H1 (cell line): Measurements from ENCODE around the gene BCAM. TPM values are rescaled to one million over a fixed set of nuclear protein-coding genes. Genes with fewer than 3 reads are reported as not detected.

Experiments used
- CTCF ChIA-PET: fragments of 300-600 bp; sonication (Branson Sonifier 250); formaldehyde crosslinking; loops from one replicate; lab custom pipeline; 2021; ENCODE audit not compliant: partially characterized antibody; lab: Charles Lee
- POLR2A ChIA-PET: fragments of 300-600 bp; sonication (Branson Sonifier 250); formaldehyde crosslinking; loops from one replicate; lab custom pipeline; 2021; ENCODE audit warnings: inconsistent platforms; ENCODE audit not compliant: partially characterized antibody; lab: Charles Lee
- DNase-seq, 2 experiments: peaks; one replicate each; pipeline versions ENCODE4 v3.0.0 to v3.0.0-alpha.2; 2010 to 2022; ENCODE audit warnings: low spot score in 2 of 2, low read depth in 1 of 2, mixed read lengths in 1 of 2
- FAIRE-seq: peaks from 2 replicates; lab custom pipeline; 2011; peaks lifted over from hg19 to GRCh38; lab: Jason Lieb, UNC
- H2AFZ ChIP-seq: 2 replicates; pipeline ENCODE4 v1.8.1; 2012; ENCODE audit warnings: low read length, inconsistent platforms
- H2AK5ac ChIP-seq: 2 replicates; pipeline ENCODE4 v1.6.1; 2013; ENCODE audit warnings: low read depth, low read length
- H2BK120ac ChIP-seq: replicated peaks from 2 replicates; pipeline ENCODE3; 2013; ENCODE audit warnings: low read depth, low read length, inconsistent platforms
- H2BK12ac ChIP-seq: 2 replicates; pipeline ENCODE4 v1.6.1; 2013; ENCODE audit warnings: low read depth, low read length
- H2BK15ac ChIP-seq: 2 replicates; pipeline ENCODE4 v1.6.1; 2013; ENCODE audit warnings: low read length
- H2BK20ac ChIP-seq: 2 replicates; pipeline ENCODE4 v1.6.1; 2013; ENCODE audit warnings: low read length
- H2BK5ac ChIP-seq: 2 replicates; pipeline ENCODE4 v1.6.1; 2013; ENCODE audit warnings: low read depth, low read length
- H3K14ac ChIP-seq: 2 replicates; pipeline ENCODE4 v1.6.1; 2013; ENCODE audit warnings: inconsistent platforms; ENCODE audit not compliant: insufficient read length
- H3K18ac ChIP-seq: 2 replicates; pipeline ENCODE4 v1.6.1; 2013; ENCODE audit warnings: low read length; ENCODE audit errors: extremely low read depth
- H3K23ac ChIP-seq: 2 replicates; pipeline ENCODE4 v1.6.1; 2013; ENCODE audit warnings: inconsistent platforms; ENCODE audit not compliant: insufficient read length
- H3K23me2 ChIP-seq: 2 replicates; pipeline ENCODE4 v1.6.1; 2013; ENCODE audit warnings: low read depth, low read length
- H3K27ac ChIP-seq: 2 replicates; pipeline ENCODE4 v1.6.1; 2011; ENCODE audit warnings: low read depth, low read length, inconsistent platforms
- H3K27me3 ChIP-seq, 4 experiments: replicated peaks in 1 of 4; 1 replicate in 1 of 4; 2 replicates in 3 of 4; pipeline versions ENCODE4 v1.6.1 to v1.8.1; 2011 to 2013; ENCODE audit warnings: low read length in 3 of 4, mild to moderate bottlenecking in 3 of 4, inconsistent platforms in 2 of 4, mixed read lengths in 2 of 4, moderate library complexity in 1 of 4; ENCODE audit not compliant: control insufficient read depth in 3 of 4, insufficient read depth in 3 of 4; ENCODE audit errors: extremely low read depth in 1 of 4
- H3K36me3 ChIP-seq, 4 experiments: 2 replicates each; pipeline versions ENCODE4 v1.6.1 to v1.8.1; 2011 to 2013; ENCODE audit warnings: mild to moderate bottlenecking in 4 of 4, low read length in 3 of 4, moderate library complexity in 2 of 4, control low read depth in 1 of 4, inconsistent platforms in 1 of 4; ENCODE audit not compliant: insufficient read depth in 4 of 4, control insufficient read depth in 2 of 4
- H3K4ac ChIP-seq: replicated peaks from 2 replicates; pipeline ENCODE3; 2013; ENCODE audit warnings: low read length, low read depth, mixed read lengths, inconsistent platforms; ENCODE audit not compliant: insufficient read length
- H3K4me1 ChIP-seq, 4 experiments: replicated peaks in 1 of 4; 1 replicate in 1 of 4; 2 replicates in 3 of 4; pipeline versions ENCODE4 v1.6.1 to v1.8.1; 2011 to 2013; ENCODE audit warnings: low read length in 3 of 4, inconsistent platforms in 2 of 4, mixed read lengths in 1 of 4; ENCODE audit not compliant: insufficient read depth in 4 of 4, control insufficient read depth in 3 of 4
- H3K4me2 ChIP-seq, 2 experiments: 2 replicates each; pipeline versions ENCODE4 v1.6.1 to v1.8.1; 2011 to 2013; ENCODE audit warnings: low read depth in 2 of 2, low read length in 2 of 2, control low read depth in 1 of 2, inconsistent platforms in 1 of 2, mild to moderate bottlenecking in 1 of 2; ENCODE audit not compliant: insufficient read depth in 1 of 2
- H3K4me3 ChIP-seq, 4 experiments: fragments of 200-600, 300-600 bp in 1 of 4; sonication (generic), shearing (Covaris generic), sonication (Bioruptor Twin) in 1 of 4; 2 replicates each; pipeline versions ENCODE4 v1.5.1 to v1.8.1; 2011 to 2016; ENCODE audit warnings: low read length in 4 of 4, low read depth in 3 of 4, control low read depth in 2 of 4, inconsistent platforms in 2 of 4, mild to moderate bottlenecking in 2 of 4, mixed read lengths in 1 of 4, moderate library complexity in 1 of 4; ENCODE audit not compliant: insufficient read depth in 2 of 4; ENCODE audit errors: extremely low read depth in 1 of 4
- H3K56ac ChIP-seq: replicated peaks from 2 replicates; pipeline ENCODE3; 2013; ENCODE audit warnings: low read depth, mild to moderate bottlenecking, mixed read lengths, low read length, inconsistent platforms; ENCODE audit not compliant: insufficient read length
- H3K79me1 ChIP-seq: 2 replicates; pipeline ENCODE4 v1.6.1; 2013; ENCODE audit warnings: low read depth, low read length, control low read depth
- H3K79me2 ChIP-seq, 2 experiments: 2 replicates each; pipeline versions ENCODE4 v1.6.1 to v1.8.1; 2012 to 2013; ENCODE audit warnings: low read length in 2 of 2, mild to moderate bottlenecking in 2 of 2, inconsistent platforms in 1 of 2; ENCODE audit not compliant: insufficient read depth in 2 of 2, control insufficient read depth in 1 of 2
- H3K9ac ChIP-seq, 4 experiments: replicated peaks in 1 of 4; 1 replicate in 1 of 4; 2 replicates in 3 of 4; pipeline versions ENCODE4 v1.6.1 to v1.8.1; 2011 to 2013; ENCODE audit warnings: low read depth in 3 of 4, low read length in 3 of 4, control low read depth in 2 of 4, mild to moderate bottlenecking in 2 of 4, moderate library complexity in 2 of 4, inconsistent platforms in 1 of 4; ENCODE audit errors: extremely low read depth in 1 of 4
- H3K9me3 ChIP-seq, 2 experiments: 2 replicates each; pipeline versions ENCODE4 v1.6.1 to v1.8.1; 2012 to 2013; ENCODE audit warnings: mild to moderate bottlenecking in 2 of 2, moderate library complexity in 2 of 2, control low read depth in 1 of 2, inconsistent platforms in 1 of 2, low read depth in 1 of 2, low read length in 1 of 2, mixed read lengths in 1 of 2; ENCODE audit not compliant: insufficient read depth in 2 of 2
- H4K20me1 ChIP-seq, 2 experiments: replicated peaks in 1 of 2; 2 replicates each; pipeline versions ENCODE3 to v1.8.1; 2011 to 2013; ENCODE audit warnings: inconsistent platforms in 2 of 2, low read length in 2 of 2, mild to moderate bottlenecking in 1 of 2; ENCODE audit not compliant: insufficient read depth in 2 of 2, control insufficient read depth in 1 of 2
- H4K5ac ChIP-seq: 2 replicates; pipeline ENCODE4 v1.6.1; 2013; ENCODE audit warnings: low read length, low read depth, mixed read lengths, inconsistent platforms; ENCODE audit not compliant: insufficient read length
- H4K8ac ChIP-seq: 2 replicates; pipeline ENCODE4 v1.8.0; 2013; ENCODE audit warnings: mild to moderate bottlenecking, moderate library complexity, low read length, inconsistent platforms; ENCODE audit not compliant: insufficient read depth; ENCODE audit errors: extremely low read depth
- H4K91ac ChIP-seq: replicated peaks from 2 replicates; pipeline ENCODE3; 2013; ENCODE audit warnings: low read length, mixed read lengths, inconsistent platforms; ENCODE audit not compliant: insufficient read length
- CBX5 ChIP-seq: fragments of 300-800, 300-1000 bp; sonication (generic); IDR thresholded peaks from 2 replicates; pipeline ENCODE4 v1.7.1; 2016; ENCODE audit warnings: antibody characterized with exemption, low read length, low read depth
- HDAC2 ChIP-seq, 2 experiments: fragments of 300-600 bp in 1 of 2; sonication (generic) in 1 of 2; IDR thresholded peaks; 2 replicates each; pipeline ENCODE4 v1.6.1; 2011 to 2012; ENCODE audit warnings: low read depth in 2 of 2, low read length in 2 of 2, mild to moderate bottlenecking in 2 of 2, moderate library complexity in 2 of 2, borderline replicate concordance in 1 of 2, inconsistent platforms in 1 of 2
- KDM5A ChIP-seq: fragments of 200-600 bp; IDR thresholded peaks from 2 replicates; pipeline ENCODE4 v1.7.1; 2012; ENCODE audit warnings: mild to moderate bottlenecking, low read length, inconsistent platforms, mixed read lengths
- MAFK ChIP-seq: IDR thresholded peaks from 2 replicates; pipeline ENCODE4 v1.6.1; 2012; ENCODE audit warnings: low read depth, mild to moderate bottlenecking, improper control_type of control experiment, low read length
- PHF8 ChIP-seq: fragments of 200-600 bp; sonication (generic); conservative IDR thresholded peaks from 2 replicates; pipeline ENCODE4 v1.7.1; 2012; ENCODE audit warnings: low read depth, mild to moderate bottlenecking, inconsistent platforms, low read length, moderate library complexity
- SAP30 ChIP-seq: fragments of 300-600 bp; sonication (generic); IDR thresholded peaks from 2 replicates; pipeline ENCODE4 v1.7.1; 2012; ENCODE audit warnings: low read length, moderate library complexity, mild to moderate bottlenecking, inconsistent platforms; ENCODE audit not compliant: insufficient read depth, insufficient replicate concordance
- SIX5 ChIP-seq: IDR thresholded peaks from 2 replicates; pipeline ENCODE4 v1.6.1; 2011; ENCODE audit warnings: mild to moderate bottlenecking, low read depth, low read length
- SP2 ChIP-seq: IDR thresholded peaks from 2 replicates; pipeline ENCODE4 v1.6.1; 2012; ENCODE audit warnings: mild to moderate bottlenecking, low read length, inconsistent platforms
- TEAD4 ChIP-seq: IDR thresholded peaks from 2 replicates; pipeline ENCODE4 v1.6.1; 2012; ENCODE audit warnings: low read depth, low read length, inconsistent platforms, mixed read lengths
- WGBS, 2 experiments: shearing (Covaris generic) in 1 of 2; methylation state at CpG; one replicate each; pipeline versions ENCODE4 v1.1.6 to v1.1.7; 2013 to 2015; ENCODE audit warnings: low lambda C conversion rate in 2 of 2, mixed read lengths in 2 of 2, inconsistent platforms in 1 of 2, low coverage in 1 of 2, missing lambda C conversion rate in 1 of 2; ENCODE audit not compliant: insufficient replicate concordance in 2 of 2, insufficient coverage in 1 of 2, insufficient read length in 1 of 2; ENCODE audit errors: extremely low coverage in 1 of 2, missing lambda C conversion rate in 1 of 2; 5-methylcytosine and 5-hydroxymethylcytosine counted together
- polyA plus RNA-seq, 7 experiments: library from polyadenylated mRNA; depleted of rRNA in 3 of 7; stranded (reverse) in 5 of 7; unstranded in 2 of 7; fragments of >200 nt in 5 of 7; fragments of 200-250 nt in 2 of 7; gene quantifications; 1 replicate in 5 of 7; 2 replicates in 1 of 7; 4 replicates in 1 of 7; pipeline versions ENCODE4 v1.2.1 to v1.2.3, GENCODE V29; 2011 to 2013; ENCODE audit warnings: missing spikeins in 2 of 7, mixed read lengths in 2 of 7
- total RNA-seq: library from RNA; stranded (reverse); fragmentation: NEBNext Ultra II Directional; extraction: Animal tissue kit (Norgen Biotek cat#: 25700); gene quantifications from 2 replicates; pipeline ENCODE4 v1.2.1, GENCODE V29; 2021

Gene BCAM
- total and polyA plus RNA-seq, 2 of the 8 experiments (the other 6 are each of a cell fraction or from before 2014, with no cell fraction given), result 32.5 to 81.4 TPM

DNA sequence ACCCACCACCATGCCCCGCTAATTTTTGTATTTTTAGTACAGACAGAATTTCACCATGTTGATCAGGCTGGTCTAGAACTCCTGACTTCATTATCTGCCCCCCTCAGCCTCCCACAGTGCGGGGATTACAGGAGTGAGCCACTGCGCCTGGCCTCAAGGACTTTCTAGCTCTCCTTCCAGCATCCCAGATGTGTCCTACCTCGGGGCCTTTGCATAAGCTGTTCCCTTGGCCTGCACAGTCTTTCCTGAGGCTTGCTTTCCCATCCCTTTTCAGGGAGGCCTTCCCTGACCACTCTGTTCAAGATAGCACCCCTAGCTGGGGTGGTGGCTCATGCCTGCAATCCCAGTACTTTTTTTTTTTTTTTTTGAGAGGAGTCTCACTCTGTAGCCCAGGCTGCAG, 14.3 kb upstream of the BCAM start:
- H4K8ac ChIP-seq, result no peak overlapping the region
- no peaks in the 10 kb centered on the region for H3K9me3 ChIP-seq
- no peak overlapping the region for H2BK20ac ChIP-seq
- no peak overlapping the region for H3K4me3 ChIP-seq
- no peaks in the 10 kb centered on the region for H3K79me2 ChIP-seq
- H2BK12ac ChIP-seq, result no peak overlapping the region
- no peaks in the 10 kb centered on the region for H3K79me1 ChIP-seq
- H3K36me3 ChIP-seq, result peaks cover 2 to 23% (median 9%) of the 10 kb centered on the region in 4 experiments; a peak in 6 of 8 replicates
- 0 out of 2 replicates have a peak, but pooled peaks cover 1% of the 10 kb centered on the region for H3K23me2 ChIP-seq
- H4K5ac ChIP-seq, result no peak overlapping the region
- H4K20me1 ChIP-seq, result no peaks in the 10 kb centered on the region
- FAIRE-seq, result no peak
- CTCF ChIA-PET, result interaction anchor here (0.7 to 9.2 kb wide), 6 partner anchors 11 to 224 kb away, joined by 3 to 80 read pairs (median 3); partner anchors contain the start of gene NECTIN2
- H3K4me1 ChIP-seq, result peaks cover 2 to 5% (median 4%) of the 10 kb centered on the region in 4 experiments; a peak in 4 of 7 replicates
- H4K91ac ChIP-seq, result no peak overlapping the region
- TF ChIP-seq MAFK (no peak), SIX5 (no peak), TEAD4 (no peak), PHF8 (no peak), SAP30 (no peak), KDM5A (no peak), CBX5 (no peak), HDAC2 (IDR thresholded peaks at IDR 0.05; ENCODE audit: borderline replicate concordance in 1 of 2, low read depth in 2 of 2, low read length in 2 of 2) (no peak), SP2 (no peak)
- no peak overlapping the region for H3K4me2 ChIP-seq
- H2BK120ac ChIP-seq, result no peak overlapping the region
- no peak for DNase-seq
- WGBS, 2 experiments, result 80% methylated on average over 4 of the region's 4 CpGs; no CpG with 5 or more reads in 1 of the 2 experiments
- H3K4ac ChIP-seq, result no peak overlapping the region
- POLR2A ChIA-PET, result interaction anchor here (1.0 to 2.2 kb wide), 4 partner anchors 11 to 98 kb away, joined by 3 to 7 read pairs (median 6); partner anchors contain the start of gene BCAM
- no peak overlapping the region for H3K23ac ChIP-seq
- no peak overlapping the region for H3K56ac ChIP-seq
- H2BK5ac ChIP-seq, result no peak overlapping the region
- no peak overlapping the region for H2AK5ac ChIP-seq
- H2AFZ ChIP-seq, result no peak overlapping the region
- H3K27me3 ChIP-seq, result no peaks in the 10 kb centered on the region
- H2BK15ac ChIP-seq, result no peak overlapping the region
- no peak overlapping the region for H3K27ac ChIP-seq
- H3K14ac ChIP-seq, result no peak overlapping the region
- H3K9ac ChIP-seq, result no peak overlapping the region
- H3K18ac ChIP-seq, result no peak overlapping the region
